HG03064 (cell line): ENCODE measurements around the gene CD72.
"Not testable (repeated sequence)": the region's sequence is repeated elsewhere in the genome, so short reads cannot be mapped to it uniquely, and the experiment has no call there.

Experiments
- ATAC-seq: cut with Tn5 transposase; IDR thresholded peaks from one replicate; pipeline ENCODE4 v1.9.1; 2021; ENCODE audit warnings: low read depth; ENCODE audit not compliant: unreplicated experiment

Gene CD72

GRCh38 chr9:35618854-35619799 lies 914 bp upstream of the CD72 start:
- peak; percentile 34 for ATAC-seq

GRCh38 chr9:35617548-35617947 lies 665 bp downstream of the CD72 start:
- no peak for ATAC-seq

GRCh38 chr9:35616681-35617459 lies 1.3 kb downstream of the CD72 start:
- no peak for ATAC-seq

- ATAC-seq: no peak
These were observed 2.1 kb downstream of the CD72 start for GRCh38 chr9:35615981-35616680.

- ATAC-seq: no peak
These were observed 5.4 kb downstream of the CD72 start for GRCh38 chr9:35612843-35613242.

GRCh38 chr9:35612066-35612465 lies 6.1 kb downstream of the CD72 start:
- ATAC-seq: not testable (repeated sequence)

- no peak for ATAC-seq
These were observed 6.9 kb downstream of the CD72 start for GRCh38 chr9:35611230-35611797.

- no peak for ATAC-seq
These were observed 8.4 kb downstream of the CD72 start for GRCh38 chr9:35609820-35610163.

- no peak for ATAC-seq
These were observed 9.0 kb downstream of the CD72 start for GRCh38 chr9:35609001-35609819.

GRCh38 chr9:35608221-35608620 lies 10.0 kb downstream of the CD72 start:
- no peak for ATAC-seq

- no peak for ATAC-seq
These were observed 11.5 kb downstream of the CD72 start for GRCh38 chr9:35606726-35607125.

GRCh38 chr9:35606138-35606504 lies 12.1 kb downstream of the CD72 start:
- ATAC-seq: no peak

- ATAC-seq: peak; percentile 12
These were observed 12.7 kb downstream of the CD72 start for GRCh38 chr9:35605351-35606137.

GRCh38 chr9:35604578-35605350 lies 13.4 kb downstream of the CD72 start, which contains the start of gene TESK1:
TESK1 (plus strand) TSS chr9:35605262; CDS start chr9:35605620, 358 bp downstream.
- ATAC-seq: peak; percentile 35

- peak; percentile 79 for ATAC-seq
These were observed 14.1 kb downstream of the CD72 start for GRCh38 chr9:35603986-35604577.

GRCh38 chr9:35603506-35603985 lies 14.7 kb downstream of the CD72 start:
- no peak for ATAC-seq

GRCh38 chr9:35599763-35600604 lies 18.2 kb downstream of the CD72 start:
- no peak for ATAC-seq
